PFSK-1 (cell line): Measurements from ENCODE around the gene PTGIS.

ENCODE experiments used
- FOXP2 ChIP-seq: optimal IDR thresholded peaks from 2 replicates; pipeline ENCODE3; 2011; ENCODE audit warnings: borderline replicate concordance, control low read depth, inconsistent platforms; ENCODE audit not compliant: insufficient read depth; ENCODE audit errors: extremely low read length, extremely low read depth
- POLR2AphosphoS5 ChIP-seq: IDR thresholded peaks from 2 replicates; pipeline ENCODE4 v1.6.1; 2012; ENCODE audit warnings: low read depth, mild to moderate bottlenecking, control low read depth, low read length, moderate library complexity
- SIN3A ChIP-seq: IDR thresholded peaks from 2 replicates; pipeline ENCODE4 v1.6.1; 2012; ENCODE audit warnings: mild to moderate bottlenecking, low read length, moderate library complexity, borderline replicate concordance; ENCODE audit not compliant: insufficient read depth
- TAF1 ChIP-seq: IDR thresholded peaks from 2 replicates; pipeline ENCODE4 v1.6.1; 2012; ENCODE audit warnings: low read length, control low read depth, borderline replicate concordance; ENCODE audit not compliant: insufficient read depth
- TF ChIP-seq, protein P1 (sequence below), 2 experiments: IDR thresholded peaks; 2 replicates each; pipeline versions ENCODE4 v1.6.1 to v1.8.0; 2011 to 2012; ENCODE audit warnings: low read depth in 2 of 2, low read length in 2 of 2, control low read depth in 1 of 2, inconsistent platforms in 1 of 2, mild to moderate bottlenecking in 1 of 2, moderate library complexity in 1 of 2; ENCODE audit not compliant: insufficient read depth in 1 of 2

DNA sequence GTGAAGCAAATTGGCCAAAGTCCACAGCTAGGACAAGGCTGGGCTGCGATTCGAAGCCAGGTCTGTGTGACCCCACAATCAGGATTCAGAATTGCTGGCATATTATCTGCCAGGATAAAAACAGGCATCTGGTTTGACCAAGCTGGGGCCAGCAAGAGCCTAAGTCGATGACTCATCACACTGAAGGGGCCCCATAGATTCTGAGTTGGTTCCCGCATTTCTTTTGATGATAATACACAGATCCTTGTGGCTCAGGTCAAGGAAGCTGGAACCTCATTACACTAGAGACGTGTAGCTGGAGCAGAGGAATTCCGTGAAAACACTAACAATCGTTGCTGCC lies 92.0 kb downstream of the PTGIS start:
- TF ChIP-seq TAF1 = no peak
- no peak for TF ChIP-seq POLR2AphosphoS5
- TF ChIP-seq, protein P1, sequence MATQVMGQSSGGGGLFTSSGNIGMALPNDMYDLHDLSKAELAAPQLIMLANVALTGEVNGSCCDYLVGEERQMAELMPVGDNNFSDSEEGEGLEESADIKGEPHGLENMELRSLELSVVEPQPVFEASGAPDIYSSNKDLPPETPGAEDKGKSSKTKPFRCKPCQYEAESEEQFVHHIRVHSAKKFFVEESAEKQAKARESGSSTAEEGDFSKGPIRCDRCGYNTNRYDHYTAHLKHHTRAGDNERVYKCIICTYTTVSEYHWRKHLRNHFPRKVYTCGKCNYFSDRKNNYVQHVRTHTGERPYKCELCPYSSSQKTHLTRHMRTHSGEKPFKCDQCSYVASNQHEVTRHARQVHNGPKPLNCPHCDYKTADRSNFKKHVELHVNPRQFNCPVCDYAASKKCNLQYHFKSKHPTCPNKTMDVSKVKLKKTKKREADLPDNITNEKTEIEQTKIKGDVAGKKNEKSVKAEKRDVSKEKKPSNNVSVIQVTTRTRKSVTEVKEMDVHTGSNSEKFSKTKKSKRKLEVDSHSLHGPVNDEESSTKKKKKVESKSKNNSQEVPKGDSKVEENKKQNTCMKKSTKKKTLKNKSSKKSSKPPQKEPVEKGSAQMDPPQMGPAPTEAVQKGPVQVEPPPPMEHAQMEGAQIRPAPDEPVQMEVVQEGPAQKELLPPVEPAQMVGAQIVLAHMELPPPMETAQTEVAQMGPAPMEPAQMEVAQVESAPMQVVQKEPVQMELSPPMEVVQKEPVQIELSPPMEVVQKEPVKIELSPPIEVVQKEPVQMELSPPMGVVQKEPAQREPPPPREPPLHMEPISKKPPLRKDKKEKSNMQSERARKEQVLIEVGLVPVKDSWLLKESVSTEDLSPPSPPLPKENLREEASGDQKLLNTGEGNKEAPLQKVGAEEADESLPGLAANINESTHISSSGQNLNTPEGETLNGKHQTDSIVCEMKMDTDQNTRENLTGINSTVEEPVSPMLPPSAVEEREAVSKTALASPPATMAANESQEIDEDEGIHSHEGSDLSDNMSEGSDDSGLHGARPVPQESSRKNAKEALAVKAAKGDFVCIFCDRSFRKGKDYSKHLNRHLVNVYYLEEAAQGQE (IDR thresholded peaks at IDR 0.05; ENCODE audit: insufficient read depth in 1 of 2, low read depth in 2 of 2, low read length in 2 of 2) = no peak
- TF ChIP-seq FOXP2 = no peak
- no peak for TF ChIP-seq SIN3A
